SKM-1 (cell line): ENCODE results near the gene OR6X1.
"Not testable (repeated sequence)": the region's sequence is repeated elsewhere in the genome, so short reads cannot be mapped to it uniquely, and the experiment has no call there.

Experiments
- DNase-seq: peaks from one replicate; lab custom pipeline; 2025; ENCODE audit not compliant: unreplicated experiment; lab: John Stamatoyannopoulos, UW

The OR6X1 gene

GRCh38 chr11:123755344-123755743 lies 1.0 kb upstream of the OR6X1 start:
- no peak for DNase-seq

GRCh38 chr11:123753110-123753509 lies 1.2 kb downstream of the OR6X1 start:
- DNase-seq = no peak

GRCh38 chr11:123751781-123752180 lies 2.5 kb downstream of the OR6X1 start:
- DNase-seq = no peak

- not testable (repeated sequence) for DNase-seq
Observed at GRCh38 chr11:123748349-123748748, 6.0 kb downstream of the OR6X1 start.

GRCh38 chr11:123745764-123746451 lies 8.4 kb downstream of the OR6X1 start:
- DNase-seq = no peak

GRCh38 chr11:123742724-123743120 lies 11.6 kb downstream of the OR6X1 start:
- DNase-seq = no peak

- DNase-seq = no peak
Observed at GRCh38 chr11:123742031-123742723, 12.1 kb downstream of the OR6X1 start.

GRCh38 chr11:123741159-123742030 lies 12.9 kb downstream of the OR6X1 start, which contains the start of gene ZNF202:
Gene ZNF202 (minus strand): TSS chr11:123741660. CDS start chr11:123730888, 10,772 bp downstream.
- DNase-seq = peak; percentile 74

- DNase-seq = no peak
Observed at GRCh38 chr11:123740787-123741158, 13.5 kb downstream of the OR6X1 start.

- no peak for DNase-seq
Observed at GRCh38 chr11:123738374-123738773, 15.9 kb downstream of the OR6X1 start.

GRCh38 chr11:123736769-123737168 lies 17.5 kb downstream of the OR6X1 start:
- no peak for DNase-seq

- DNase-seq = no peak
Observed at GRCh38 chr11:123729602-123730001, 24.7 kb downstream of the OR6X1 start.

- no peak for DNase-seq
Observed at GRCh38 chr11:123725995-123726655, 28.2 kb downstream of the OR6X1 start.

- no peak for DNase-seq
Observed at GRCh38 chr11:123719452-123719851, 34.9 kb downstream of the OR6X1 start.

- DNase-seq = no peak
Observed at GRCh38 chr11:123718469-123718868, 35.8 kb downstream of the OR6X1 start.

GRCh38 chr11:123718063-123718462 lies 36.3 kb downstream of the OR6X1 start:
- DNase-seq = no peak

GRCh38 chr11:123712627-123713026 lies 41.7 kb downstream of the OR6X1 start:
- not testable (repeated sequence) for DNase-seq

GRCh38 chr11:123707606-123708205 lies 46.6 kb downstream of the OR6X1 start:
- peak; percentile 29 for DNase-seq

- DNase-seq = no peak
Observed at GRCh38 chr11:123707206-123707605, 47.1 kb downstream of the OR6X1 start.

GRCh38 chr11:123704341-123704740 lies 50.0 kb downstream of the OR6X1 start:
- no peak for DNase-seq
